HepG2 (cell line): ENCODE measurements around the gene COX6B1.

Experiments
- ZNF205 ChIP-seq: IDR thresholded peaks from 2 replicates; pipeline ENCODE4 v1.6.1; 2018; ENCODE audit warnings: missing biosample characterization, missing genetic modification reagents
- ZNF713 ChIP-seq: sonication (generic); formaldehyde crosslinking; IDR thresholded peaks from 2 replicates; pipeline ENCODE4 v1.4.0; 2020; ENCODE audit warnings: mild to moderate bottlenecking, missing genetic modification reagents
- TF ChIP-seq, protein P1 (sequence below): sonication (generic); formaldehyde crosslinking; IDR thresholded peaks from 2 replicates; pipeline ENCODE4 v1.5.0; 2020; ENCODE audit warnings: mild to moderate bottlenecking, missing genetic modification reagents, moderate library complexity
- TF ChIP-seq, protein P2 (sequence below): sonication (generic); formaldehyde crosslinking; IDR thresholded peaks from 2 replicates; pipeline ENCODE4 v1.8.1; 2023; ENCODE audit warnings: missing genetic modification reagents, inconsistent platforms, borderline replicate concordance

DNA sequence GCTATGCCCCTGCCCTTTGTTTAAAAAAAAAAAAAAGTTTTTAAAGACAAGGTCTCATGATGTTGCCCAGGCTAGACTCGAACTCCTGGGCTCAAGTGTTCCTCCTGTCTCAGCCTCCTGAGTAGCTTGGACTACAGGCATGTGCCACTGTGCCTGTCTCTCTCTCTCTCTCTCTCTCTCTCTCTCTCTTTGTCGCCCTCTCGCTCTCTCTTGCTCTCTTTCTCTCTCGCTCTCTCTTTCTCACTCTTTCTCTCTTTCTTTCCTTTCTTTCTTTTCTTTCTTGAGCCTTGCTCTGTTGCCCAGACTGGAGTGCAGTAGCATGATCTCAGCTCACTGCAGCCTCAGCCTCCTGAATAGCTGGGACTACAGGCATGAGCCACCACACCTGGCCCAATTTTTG, 7.5 kb downstream of the COX6B1 start:
- TF ChIP-seq ZNF205 (CRISPR knock-in tag) (no peak), ZNF713 (CRISPR knock-in tag) (no peak)
- TF ChIP-seq, protein P1, sequence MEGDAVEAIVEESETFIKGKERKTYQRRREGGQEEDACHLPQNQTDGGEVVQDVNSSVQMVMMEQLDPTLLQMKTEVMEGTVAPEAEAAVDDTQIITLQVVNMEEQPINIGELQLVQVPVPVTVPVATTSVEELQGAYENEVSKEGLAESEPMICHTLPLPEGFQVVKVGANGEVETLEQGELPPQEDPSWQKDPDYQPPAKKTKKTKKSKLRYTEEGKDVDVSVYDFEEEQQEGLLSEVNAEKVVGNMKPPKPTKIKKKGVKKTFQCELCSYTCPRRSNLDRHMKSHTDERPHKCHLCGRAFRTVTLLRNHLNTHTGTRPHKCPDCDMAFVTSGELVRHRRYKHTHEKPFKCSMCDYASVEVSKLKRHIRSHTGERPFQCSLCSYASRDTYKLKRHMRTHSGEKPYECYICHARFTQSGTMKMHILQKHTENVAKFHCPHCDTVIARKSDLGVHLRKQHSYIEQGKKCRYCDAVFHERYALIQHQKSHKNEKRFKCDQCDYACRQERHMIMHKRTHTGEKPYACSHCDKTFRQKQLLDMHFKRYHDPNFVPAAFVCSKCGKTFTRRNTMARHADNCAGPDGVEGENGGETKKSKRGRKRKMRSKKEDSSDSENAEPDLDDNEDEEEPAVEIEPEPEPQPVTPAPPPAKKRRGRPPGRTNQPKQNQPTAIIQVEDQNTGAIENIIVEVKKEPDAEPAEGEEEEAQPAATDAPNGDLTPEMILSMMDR (CRISPR knock-in tag): no peak
- TF ChIP-seq, protein P2, sequence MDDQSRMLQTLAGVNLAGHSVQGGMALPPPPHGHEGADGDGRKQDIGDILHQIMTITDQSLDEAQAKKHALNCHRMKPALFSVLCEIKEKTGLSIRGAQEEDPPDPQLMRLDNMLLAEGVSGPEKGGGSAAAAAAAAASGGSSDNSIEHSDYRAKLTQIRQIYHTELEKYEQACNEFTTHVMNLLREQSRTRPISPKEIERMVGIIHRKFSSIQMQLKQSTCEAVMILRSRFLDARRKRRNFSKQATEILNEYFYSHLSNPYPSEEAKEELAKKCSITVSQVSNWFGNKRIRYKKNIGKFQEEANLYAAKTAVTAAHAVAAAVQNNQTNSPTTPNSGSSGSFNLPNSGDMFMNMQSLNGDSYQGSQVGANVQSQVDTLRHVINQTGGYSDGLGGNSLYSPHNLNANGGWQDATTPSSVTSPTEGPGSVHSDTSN (CRISPR knock-in tag): no peak
